ENCODE results near the gene SERPINH1.
A peak's percentile ranks its signal among the peaks of the same experiment; 100 is the strongest.

Gene SERPINH1

GRCh38 chr11:75555079-75555811 lies 6.8 kb upstream of the SERPINH1 start:
- no peak for DNase-seq (ENCODE audit: low read depth)

DNA sequence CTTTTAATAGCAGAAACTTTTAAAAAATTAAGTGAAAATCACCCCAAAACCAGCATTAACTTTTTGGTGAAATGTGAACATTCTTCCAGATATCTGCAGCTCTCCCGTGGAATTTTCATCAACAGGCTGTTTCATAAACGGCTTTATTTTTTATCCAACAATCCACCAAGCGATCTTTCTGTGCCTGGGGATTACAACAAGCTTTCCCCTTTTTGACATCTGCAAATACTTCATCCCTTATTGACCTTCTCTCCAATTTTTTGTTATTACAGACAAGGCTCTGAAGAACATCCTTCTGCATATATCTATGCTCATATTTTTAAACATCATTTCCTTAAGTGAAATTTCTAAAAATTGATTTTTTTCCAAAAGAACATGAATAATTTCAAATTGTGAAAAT lies 5.8 kb upstream of the SERPINH1 start:
- no peak for DNase-seq (ENCODE audit: low read depth)

- DNase-seq (ENCODE audit: low read depth), result peak; percentile 97
These were observed 4.2 kb upstream of the SERPINH1 start for GRCh38 chr11:75557666-75558494.

- peak; percentile 94 for DNase-seq (ENCODE audit: low read depth)
These were observed 2.9 kb upstream of the SERPINH1 start for GRCh38 chr11:75558939-75559843.

DNA sequence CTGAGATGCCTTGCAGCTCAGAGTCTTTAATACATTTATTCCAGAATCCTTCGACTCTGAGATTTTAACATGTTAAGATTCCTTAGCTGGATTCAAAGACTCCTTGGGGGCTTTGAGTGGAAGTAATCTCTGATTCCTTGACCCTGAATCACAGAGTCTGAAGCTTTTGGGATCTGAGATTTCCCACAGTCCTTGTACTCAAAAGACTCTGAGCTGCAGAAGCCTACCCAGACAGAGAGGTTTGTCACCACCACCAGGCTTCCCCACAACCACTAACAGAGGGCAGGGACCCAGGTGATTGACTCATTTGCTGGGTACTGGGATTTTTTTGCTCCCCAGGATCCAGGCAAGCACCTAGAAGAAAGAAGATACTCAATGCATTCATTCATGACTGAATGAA lies 1.4 kb upstream of the SERPINH1 start:
- peak; percentile 53 for DNase-seq (ENCODE audit: low read depth)

DNA sequence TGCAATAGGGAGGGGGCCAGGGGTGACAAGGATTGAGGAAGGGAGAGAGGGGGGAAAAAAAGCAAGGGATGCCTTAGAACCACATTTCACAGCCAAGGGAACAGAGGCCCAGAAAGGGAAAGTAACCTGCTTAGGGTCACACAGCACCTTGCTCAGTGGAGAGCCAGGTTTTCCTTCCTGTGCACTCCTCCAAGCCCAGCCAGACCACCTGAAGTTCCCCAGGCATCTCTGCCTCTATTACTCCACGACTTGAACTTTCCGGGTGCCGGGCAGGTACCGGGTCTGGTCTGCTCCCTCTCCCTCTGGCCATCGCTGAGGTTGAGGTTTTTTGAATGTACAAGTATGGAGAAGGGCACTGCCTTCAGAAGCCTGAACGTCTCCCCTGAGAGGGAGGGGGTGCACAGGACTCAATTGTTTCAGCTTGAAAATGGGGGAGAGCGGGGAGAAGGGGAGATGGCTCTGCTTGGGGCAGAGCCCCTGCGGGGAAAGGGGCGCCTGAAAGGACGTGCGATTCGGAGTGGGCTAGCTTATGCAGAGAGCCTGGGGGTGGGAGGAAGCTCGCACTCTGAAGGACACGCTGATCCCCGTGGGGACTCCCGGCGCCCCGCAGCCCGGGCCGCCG lies 516 bp upstream of the SERPINH1 start:
- no peak for DNase-seq (ENCODE audit: low read depth)

GRCh38 chr11:75562836-75563484 lies 907 bp downstream of the SERPINH1 start:
- DNase-seq (ENCODE audit: low read depth), result peak; percentile 70

- no peak for DNase-seq (ENCODE audit: low read depth)
These were observed 1.5 kb downstream of the SERPINH1 start for GRCh38 chr11:75563501-75563977.

DNA sequence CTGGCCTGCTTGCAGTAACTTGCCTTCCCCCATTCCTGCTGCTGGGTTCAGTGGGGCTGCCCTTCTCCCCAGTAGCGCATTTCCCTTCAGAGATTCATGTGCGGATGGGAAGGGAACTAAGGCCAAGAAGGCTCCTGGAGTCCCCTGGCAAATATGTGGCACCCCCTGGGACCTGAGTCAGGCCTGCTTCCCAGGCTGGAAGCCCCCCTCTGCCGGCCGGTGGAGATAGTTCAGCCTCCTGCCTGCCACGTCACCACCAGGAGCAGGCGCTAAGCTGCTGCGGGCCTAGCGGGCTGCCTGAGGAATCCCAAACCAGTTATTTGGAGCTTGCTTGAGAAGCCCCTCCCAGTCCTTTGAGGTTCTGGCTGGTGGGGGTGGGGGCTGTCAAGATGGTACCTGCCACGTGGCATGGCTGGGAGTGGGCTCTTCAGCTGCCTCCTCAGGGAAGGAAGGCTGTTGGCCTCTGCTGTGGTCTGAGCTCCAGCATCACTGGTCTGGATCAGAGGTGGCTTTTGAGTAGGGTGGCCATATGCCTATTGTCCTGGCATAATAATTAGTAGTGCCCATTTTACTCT lies 2.0 kb downstream of the SERPINH1 start:
- DNase-seq (ENCODE audit: low read depth), result peak; percentile 83

DNA sequence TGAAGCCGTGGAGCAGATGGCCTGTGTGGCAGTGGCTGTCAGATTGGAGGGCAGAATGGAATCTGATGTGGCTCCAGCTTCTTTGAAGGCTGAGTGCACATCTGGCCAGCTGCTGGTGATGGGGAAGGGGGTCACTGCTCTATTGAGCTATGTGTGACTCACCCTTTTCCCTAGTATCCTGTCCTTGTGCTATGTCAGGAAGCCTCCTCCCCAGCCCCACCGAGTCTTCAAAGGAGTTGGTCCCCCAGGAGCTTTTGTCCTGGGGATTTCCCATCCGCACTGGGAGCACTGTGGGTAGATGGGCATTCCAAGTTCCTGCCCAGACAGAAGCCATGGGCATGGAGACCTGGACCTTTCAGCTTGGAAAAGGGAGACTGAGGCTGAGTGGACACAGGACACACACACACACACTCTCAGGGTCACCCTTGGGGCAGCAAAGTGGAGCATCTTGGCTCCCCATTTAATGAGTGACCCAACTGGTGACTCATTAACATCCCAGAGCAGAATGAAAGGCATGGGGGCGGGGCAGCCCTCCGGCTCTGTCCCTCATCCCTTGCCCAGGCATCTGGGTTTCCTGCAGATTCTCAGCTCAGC lies 3.3 kb downstream of the SERPINH1 start:
- DNase-seq (ENCODE audit: low read depth), result peak; percentile 64

DNA sequence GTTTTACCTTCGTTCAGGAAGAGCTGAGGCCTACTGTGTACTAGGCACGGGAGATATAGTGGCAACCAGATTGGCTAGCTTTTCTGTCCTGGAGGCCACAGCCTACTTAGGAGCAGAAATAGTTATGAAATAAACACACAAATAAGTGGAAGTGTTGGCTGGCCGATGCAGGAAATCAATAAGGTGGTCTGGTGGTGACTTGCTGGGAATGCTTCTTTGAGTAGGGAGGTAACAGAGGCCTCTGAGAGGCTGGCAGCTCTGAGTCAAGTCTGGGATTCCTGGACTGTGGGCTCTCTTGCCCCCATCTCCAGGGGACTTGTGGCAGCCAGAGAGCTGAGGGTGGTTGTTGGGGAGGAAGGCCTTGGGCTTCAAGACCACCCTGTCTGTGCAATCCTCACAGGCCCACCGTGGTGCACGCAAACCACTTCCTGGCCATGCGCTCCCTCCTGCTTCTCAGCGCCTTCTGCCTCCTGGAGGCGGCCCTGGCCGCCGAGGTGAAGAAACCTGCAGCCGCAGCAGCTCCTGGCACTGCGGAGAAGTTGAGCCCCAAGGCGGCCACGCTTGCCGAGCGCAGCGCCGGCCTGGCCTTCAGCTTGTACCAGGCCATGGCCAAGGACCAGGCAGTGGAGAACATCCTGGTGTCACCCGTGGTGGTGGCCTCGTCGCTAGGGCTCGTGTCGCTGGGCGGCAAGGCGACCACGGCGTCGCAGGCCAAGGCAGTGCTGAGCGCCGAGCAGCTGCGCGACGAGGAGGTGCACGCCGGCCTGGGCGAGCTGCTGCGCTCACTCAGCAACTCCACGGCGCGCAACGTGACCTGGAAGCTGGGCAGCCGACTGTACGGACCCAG lies 4.1 kb downstream of the SERPINH1 start:
- no peak for DNase-seq (ENCODE audit: low read depth)

DNA sequence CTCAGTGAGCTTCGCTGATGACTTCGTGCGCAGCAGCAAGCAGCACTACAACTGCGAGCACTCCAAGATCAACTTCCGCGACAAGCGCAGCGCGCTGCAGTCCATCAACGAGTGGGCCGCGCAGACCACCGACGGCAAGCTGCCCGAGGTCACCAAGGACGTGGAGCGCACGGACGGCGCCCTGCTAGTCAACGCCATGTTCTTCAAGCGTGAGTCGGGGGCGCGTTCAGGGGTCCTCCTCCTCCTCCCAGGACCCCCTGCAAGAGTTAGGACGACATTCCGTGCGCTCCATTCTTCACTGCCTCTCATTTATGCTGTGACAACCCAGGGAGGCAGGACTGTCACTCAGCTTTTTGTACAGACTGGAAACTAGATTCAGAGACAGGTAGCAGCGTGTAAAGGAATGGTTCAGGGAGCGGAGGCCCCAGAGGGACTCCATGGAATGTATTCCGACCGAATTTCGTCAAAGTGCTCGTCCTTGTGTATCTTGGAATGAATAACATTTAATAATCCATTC lies 4.8 kb downstream of the SERPINH1 start:
- DNase-seq (ENCODE audit: low read depth), result no peak

DNA sequence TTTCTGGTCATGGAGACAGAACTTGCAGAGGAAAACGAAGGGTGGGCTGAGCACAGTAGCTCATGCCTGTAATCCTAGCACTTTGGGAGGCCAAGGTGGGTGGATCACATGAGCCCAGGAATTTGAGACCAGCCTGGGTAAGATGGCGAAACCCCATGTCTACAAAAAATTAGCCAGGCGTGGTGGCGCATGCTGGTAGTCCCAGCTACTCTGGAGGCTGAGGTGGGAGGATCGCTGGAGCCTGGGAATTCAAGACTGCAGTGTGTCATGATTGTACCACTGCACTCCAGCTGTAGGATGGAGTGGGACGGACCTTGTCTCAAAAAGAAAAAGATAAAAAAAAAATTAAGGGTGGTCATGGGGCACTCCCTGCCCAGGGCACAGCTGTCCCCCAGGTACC lies 5.9 kb downstream of the SERPINH1 start:
- peak; percentile 58 for DNase-seq (ENCODE audit: low read depth)

DNA sequence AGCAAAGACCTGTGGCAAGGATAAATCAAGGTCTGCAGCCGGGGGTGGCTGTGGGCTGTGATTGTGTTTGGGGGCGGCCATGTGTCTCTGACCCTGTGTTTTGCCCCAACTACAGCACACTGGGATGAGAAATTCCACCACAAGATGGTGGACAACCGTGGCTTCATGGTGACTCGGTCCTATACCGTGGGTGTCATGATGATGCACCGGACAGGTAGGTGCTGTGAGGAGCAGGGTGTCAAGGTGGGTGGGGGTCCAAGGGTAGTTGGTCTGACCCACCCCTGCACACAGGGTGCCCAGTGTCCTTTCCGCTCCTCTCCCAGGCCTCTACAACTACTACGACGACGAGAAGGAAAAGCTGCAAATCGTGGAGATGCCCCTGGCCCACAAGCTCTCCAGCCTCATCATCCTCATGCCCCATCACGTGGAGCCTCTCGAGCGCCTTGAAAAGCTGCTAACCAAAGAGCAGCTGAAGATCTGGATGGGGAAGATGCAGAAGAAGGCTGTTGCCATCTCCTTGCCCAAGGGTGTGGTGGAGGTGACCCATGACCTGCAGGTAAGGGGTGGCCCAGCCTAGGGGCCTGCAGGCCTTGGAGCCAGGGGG lies 6.7 kb downstream of the SERPINH1 start:
- DNase-seq (ENCODE audit: low read depth), result no peak

DNA sequence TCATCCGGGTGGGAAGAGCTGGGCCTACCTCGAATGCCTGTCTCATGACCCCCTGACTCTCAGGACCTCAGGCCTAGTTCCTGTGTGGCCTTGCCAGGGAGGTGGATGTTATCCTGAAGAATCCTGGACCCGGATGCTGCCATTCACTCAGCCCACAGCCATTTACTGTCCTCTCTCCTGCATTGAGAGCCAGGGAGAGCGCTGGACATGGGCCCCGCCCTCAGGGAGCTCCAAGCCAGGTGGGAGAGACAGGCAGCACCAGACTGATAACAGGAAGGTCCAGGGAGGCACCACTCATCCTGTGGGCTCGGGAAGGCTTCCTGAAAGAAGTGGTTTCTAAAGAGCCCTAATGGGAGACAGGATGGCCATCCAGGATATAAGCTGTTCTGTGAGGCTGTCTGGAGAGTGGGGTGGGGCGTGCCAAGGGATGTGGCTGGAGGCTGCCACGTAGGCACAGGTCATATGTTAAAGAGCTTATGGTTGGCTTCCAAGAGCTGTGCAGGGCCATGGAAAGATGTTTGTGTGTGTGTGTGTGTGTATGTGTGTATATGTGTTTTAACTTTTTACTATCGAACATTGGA lies 8.6 kb downstream of the SERPINH1 start:
- DNase-seq (ENCODE audit: low read depth), result no peak

GRCh38 chr11:75571625-75572024 lies 9.6 kb downstream of the SERPINH1 start:
- no peak for DNase-seq (ENCODE audit: low read depth)

DNA sequence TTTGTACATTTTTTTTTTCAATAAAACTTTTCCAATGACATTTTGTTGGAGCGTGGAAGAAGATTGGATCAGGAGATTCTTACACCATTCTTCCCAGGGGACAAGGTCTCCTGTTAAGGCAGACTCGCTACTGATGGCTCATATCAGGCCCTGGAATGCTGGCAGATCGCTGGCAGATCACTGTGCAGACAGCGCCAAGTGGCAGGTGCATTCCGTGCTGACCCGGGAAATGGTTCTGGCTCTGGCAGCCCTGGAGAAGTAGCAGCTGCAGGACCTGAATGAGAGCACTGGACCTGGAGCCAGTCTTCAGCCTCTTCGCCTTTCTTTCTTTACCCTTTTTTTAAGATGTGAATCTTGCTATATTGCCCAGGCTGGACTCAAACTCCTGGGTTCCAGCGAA lies 10.7 kb downstream of the SERPINH1 start:
- no peak for DNase-seq (ENCODE audit: low read depth)
